HG03196 (cell line): Measurements from ENCODE around the gene ACOX2.

Source experiments
- ATAC-seq: cut with Tn5 transposase; IDR thresholded peaks from one replicate; pipeline ENCODE4 v1.9.1; 2021; ENCODE audit not compliant: unreplicated experiment

The ACOX2 gene

DNA sequence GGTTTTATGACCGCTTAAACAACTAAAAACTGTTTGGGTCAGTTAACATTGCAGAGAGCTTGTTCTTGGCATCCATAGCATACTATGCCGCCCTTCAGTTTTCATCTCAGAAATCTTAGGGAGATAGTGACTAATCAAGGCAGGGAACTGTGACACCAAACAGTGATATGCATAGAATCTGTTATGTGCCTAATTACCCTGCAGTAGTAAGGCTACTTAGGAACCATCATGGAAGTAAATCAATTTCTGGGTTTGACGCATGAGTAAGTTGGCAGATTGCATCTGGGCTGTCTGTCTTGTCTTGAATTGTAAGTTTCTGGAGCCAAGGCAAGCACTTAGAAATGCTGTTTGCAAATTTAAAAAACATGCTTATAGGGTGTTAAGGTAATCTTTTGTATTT is 22.6 kb downstream of the ACOX2 start:
- ATAC-seq: no peak

DNA sequence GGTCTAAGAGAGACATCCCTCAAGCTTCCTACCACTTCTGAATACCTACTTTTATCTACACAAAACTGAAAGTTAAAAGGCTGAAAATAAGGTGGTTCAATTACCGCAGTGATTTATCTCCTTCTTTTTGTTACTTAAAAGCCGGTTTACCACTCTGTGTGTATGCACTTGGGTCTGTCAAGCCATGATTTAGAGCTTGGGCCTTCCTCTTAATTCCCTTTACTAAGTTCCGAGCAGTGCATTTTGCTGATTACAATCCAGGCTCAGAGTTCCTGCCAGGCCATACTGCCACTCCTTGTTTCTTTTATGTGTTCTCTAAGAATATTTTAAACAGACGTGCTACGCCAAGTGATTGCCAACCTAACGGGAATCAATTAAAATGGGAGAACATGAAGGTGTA is 28.6 kb downstream of the ACOX2 start:
- ATAC-seq: no peak

DNA sequence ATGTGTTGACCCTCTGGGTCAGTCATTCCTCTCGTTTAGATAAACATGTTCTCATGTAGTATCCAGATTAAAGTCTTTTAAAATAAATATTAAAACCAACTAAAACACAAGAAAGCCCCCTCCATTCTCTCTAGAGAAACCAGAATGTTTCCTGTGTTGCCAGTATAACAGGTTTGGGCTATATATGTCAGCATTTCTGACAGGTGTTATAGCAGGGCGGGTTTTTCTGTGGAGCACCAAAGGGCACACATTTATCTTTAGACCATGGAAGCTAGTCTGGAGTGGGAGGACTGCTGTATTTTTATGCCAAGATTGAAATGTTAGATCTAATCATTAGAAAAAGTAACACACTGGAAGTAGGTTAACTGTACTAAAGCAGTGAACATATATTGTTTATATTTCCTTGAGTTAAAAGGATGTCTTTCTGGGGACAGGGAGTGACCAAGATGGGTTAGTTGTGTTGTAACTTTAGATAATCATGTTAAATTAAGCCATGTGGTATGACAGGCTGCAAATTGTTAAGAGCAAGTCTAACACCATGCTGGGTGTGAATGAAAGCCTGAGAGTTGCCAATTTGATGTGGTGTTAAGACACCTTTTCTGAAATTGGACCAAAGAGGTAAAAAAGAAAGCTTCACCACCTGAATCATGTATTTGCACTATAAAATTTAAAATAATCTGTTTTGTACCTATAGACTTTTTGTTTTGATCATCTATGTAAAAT is 29.5 kb downstream of the ACOX2 start:
- ATAC-seq: no peak

DNA sequence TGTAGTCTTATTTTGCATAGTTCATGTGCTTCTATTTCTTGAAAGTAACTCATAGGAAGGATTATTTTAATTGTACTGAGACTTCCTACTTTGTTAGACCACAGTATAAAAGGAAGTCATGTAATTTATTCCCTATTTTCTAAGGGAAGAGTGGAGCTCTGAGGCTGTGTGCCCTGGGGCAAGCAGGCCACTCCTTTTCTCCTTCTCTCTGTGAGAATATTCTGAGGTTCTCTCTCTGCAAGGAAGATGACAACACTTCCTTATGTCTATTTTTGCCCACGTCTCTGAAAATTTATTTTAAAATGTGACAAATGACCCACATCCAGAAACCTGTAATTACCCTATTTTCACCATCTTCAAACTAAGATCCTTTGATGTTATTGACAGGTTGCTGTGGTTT is 34.1 kb downstream of the ACOX2 start:
- ATAC-seq: no peak

DNA sequence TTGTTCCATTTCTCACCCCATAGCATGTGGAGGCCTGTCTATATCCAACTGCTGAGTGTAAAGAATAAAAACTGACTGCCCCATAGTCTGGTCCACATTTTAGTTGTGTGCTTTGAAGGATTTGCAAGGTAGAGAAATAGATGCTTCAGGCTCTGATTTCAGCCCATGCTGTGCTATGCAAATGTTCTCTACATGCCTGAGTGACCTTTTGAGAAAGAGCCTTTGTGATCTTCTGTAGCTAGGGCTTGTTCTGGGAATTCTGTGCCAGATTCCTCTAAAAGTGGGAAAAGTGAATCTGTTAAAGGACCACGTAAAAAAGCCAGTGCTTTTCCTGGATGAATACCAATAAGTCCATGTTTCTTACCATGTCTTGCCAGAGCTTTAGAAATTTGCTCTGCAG is 39.9 kb downstream of the ACOX2 start:
- ATAC-seq: no peak

DNA sequence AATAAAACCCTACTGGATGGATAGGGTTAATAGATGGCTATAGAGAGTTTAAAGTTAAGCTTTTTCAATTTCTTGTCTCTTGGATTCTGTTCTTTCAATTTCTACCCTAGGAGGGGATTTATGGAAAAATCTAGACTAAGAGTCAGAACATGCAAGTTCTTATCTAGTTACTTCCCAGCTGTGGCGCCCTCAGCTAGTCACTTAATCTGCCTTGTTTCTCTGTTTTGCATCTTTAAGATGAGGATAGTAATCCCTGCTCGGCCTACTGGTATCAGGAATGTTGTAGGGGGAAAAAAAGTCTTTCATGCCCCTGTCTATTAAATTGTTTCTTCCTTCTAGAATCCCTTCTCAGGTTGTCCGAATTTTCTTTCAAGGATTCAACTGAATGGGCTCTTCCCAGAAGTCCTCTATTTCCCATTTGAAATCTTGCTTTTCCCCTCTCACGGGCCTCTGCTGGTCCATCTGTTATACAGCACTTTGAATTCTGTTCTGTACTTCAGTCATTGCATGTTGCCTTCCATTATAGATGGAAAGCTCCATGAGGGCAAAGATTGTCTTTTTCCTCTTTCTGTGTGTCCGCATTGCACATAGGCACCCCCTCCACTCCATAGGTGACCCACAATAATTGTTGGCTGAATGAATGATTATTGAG is 40.7 kb downstream of the ACOX2 start:
- no peak for ATAC-seq

DNA sequence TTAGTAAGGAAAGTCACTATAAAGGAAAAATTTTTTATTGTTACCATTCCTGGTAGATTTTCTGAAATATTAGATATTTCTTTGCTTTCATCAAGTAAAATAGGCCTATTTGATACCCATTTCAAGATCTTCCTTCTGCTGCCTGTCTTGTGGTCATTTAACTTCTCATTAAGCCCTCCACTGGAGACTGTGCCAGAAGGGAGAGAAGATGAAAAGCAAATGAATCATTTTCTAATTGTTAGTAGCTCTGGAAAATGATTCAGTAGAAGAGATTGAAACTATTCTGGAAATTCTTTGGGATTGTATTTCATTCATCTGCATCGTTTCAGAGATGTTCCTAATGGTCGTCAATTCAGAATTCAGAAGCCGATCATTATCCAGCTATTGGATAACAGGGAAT is 41.9 kb downstream of the ACOX2 start:
- no peak for ATAC-seq

DNA sequence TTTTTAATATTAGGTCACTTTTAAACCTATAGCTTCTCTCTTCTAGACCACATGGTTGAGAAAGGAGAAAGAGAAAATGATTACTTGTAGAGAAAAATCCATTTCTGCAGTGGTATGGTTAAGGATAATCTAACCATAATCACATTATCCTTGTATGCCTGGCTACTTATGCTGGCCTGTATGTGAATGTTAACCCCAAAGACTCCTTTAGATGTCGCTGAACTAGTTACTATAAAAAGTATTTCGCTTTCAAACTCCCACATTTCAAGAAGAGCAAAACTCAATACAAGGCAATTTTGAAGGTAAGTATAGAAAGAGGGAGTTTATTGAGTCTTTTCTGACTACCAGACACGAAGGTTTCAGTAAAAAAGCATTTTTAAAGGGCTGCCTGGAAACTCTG is 42.9 kb downstream of the ACOX2 start:
- no peak for ATAC-seq

DNA sequence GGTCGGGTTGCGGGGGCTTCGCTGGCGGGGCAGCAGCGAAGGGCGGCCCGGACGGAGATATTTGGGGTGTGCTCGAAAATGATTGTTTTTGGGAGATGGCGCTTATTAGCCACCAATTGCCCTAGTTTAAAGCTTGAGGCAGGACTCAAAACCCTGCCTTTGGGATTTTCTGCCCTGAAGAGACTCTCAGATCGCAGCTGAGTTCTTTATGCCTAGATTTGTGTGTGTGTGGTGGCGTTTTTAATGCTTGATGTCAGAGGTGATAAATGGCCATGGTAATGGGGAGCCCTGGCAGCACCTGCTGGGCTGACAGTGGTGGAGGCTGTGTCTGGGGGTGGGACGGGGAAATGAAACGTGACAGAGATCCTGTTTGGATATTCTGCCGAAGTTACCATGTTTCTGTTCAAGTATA is 44.5 kb downstream of the ACOX2 start:
- no peak for ATAC-seq

DNA sequence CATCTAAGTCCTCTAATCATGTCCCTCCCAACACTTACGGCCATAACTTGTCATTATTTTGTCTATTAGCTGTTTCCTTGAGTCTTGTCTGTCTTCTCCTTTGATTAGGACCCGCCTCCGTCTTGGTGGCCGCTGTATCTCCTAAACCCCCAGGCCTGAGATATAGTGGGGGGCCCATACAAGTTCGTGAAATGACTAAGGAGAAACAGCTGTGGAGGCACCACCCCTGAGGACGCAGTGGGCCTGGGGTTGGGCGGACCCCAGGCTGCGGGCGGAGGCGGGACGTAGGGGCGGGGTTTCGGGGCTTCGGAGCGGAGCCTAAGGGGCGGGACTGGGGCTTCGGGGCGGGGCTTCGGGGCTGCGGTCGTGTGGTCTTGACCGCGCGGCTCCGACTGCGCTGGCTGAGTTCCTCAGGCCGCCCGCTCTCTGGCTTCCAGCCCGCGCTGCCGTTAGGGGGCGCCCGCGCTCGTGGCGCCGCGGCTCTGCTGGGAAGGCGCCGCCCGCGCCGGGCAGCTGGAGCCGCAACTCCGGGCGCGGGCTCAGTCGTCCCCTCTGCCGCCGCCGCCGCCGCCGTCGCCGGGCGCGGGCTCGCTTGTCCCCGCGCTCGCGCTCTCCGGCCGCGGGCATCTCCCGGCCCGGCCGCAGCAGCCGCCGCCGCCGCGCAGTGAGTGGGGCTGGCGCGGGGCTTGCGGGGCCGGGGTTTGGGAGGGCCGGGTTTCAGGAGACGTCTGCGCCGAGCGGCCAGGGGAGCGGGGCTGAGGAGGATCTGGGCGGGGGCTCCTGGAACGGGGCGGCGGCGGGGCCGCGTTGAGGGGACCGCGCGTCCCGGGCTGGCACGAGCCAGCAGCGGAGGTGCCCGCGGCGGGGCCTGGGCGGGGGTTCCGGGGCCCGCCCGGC is 45.2 kb downstream of the ACOX2 start, which contains the start of gene KCTD6:
TSS of gene KCTD6 (plus strand) at position 591 of the 897 bp plus-strand sequence. CDS start 6,660 bp downstream, outside the sequence.
- peak; percentile 97 for ATAC-seq

DNA sequence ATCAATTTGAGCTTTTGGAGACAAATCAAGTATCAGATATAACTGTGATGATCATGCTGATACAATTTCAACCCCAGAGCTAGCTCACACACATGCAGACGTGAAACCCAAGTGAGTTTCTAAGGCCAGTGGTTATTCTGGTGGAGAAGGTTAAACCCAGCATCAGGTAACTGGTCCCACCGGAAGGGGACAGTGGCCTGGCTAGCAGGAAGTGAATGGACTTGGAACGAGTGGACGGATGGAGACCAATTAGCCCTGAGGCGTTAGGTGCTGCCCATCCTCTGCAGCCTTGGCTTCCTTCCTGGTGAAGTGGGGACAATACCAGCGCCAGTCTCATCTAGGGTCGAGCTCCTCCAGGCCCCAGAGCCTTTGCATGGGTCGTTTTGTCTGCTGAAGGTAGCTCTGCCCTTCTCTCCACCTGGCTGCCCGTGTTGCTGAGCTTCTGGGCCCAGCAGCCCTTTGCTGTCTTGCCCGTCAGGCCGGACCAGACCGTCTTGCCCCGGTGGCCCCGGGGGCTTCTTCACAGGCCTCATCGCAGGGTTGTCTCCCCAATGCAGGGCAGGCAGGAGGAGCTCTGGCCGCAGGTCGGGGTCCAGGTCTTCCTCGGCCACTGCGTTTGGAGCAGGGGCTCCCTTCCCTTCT is 46.0 kb downstream of the ACOX2 start:
- no peak for ATAC-seq

DNA sequence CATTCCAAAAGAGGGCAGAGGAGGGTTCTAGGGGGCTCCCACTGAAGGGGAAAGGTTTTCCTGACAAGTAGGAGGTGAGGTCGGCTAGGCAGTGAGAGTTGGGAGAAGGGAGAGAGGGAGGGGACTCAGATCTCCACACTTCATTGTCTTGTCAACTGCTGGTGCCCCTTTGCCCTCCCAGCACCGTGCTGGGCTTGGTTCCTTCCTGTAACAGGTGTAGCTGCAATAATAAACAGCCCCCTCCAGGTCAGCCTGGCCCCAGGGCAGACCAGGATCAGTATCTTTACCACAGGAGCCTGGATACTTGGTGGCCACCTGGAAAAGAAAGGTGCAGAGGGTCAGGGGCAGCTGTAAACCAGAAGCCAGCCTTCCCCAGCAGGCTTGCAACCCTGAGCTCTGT is 48.0 kb downstream of the ACOX2 start:
- ATAC-seq: no peak

DNA sequence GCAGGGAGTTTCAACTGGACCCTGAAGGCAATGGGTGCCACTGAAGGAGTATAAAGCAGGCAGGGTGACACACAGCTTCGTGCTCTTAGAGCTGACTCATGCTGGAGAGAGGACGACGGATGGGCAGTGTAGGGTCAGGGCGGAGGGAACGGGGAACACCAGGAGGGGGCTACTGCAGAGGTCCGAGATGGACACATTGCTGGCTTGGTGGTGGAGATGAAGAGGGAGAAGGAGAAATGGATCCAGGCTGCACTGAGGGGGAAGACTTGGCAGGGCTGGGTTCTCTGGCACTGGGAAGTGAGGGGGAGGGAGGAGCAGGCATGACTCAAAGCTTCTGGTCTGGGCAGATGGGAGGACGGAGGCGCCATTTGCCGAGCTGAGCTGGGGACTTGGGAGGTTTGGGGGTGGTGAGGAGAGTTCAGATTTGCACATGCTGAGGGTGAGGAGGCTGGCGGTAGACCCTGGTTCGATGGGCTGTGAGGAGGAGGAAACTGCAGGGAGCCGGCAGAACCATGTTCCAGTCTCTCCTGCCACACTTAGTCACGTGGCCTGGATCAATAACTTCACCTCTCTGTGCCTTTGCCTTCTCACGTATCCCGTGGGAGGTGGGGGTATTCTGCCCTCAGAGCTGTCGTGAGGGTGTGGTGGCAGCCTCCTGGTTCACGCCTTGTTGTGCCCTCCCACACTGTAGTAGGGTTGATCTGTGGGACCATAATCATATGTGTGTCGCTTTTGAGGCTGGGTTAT is 49.7 kb downstream of the ACOX2 start:
- no peak for ATAC-seq

DNA sequence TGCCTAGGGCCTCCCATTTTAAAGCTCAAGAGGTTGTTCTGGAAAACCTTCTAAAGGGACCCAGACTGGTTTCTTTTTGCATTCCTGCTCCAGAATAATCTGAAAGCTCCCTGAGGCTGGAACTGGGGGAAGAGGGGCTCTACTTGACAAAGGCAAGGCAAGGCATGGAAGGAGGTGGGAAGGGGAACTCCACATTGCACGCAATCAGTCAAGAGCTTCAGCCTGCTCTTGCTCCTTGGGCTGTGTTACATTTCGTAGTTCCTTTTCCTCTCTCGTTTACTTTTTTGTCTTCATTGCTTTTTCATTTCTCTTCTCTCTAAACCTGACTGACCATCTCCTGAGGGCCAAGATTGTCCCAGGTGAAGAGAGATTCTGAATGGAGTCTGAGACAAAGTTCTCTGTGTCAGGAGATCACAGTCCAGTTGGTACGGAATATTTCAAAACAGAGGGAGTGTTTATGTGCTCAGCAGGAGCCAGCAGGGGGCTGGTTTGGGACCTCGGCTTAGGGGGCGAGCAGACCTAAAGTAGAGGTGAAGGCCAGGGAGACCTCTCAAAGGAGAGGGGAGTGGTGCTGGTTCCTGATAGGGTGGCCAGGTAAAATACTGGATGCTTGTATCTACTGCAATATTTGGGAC is 51.1 kb downstream of the ACOX2 start:
- no peak for ATAC-seq

DNA sequence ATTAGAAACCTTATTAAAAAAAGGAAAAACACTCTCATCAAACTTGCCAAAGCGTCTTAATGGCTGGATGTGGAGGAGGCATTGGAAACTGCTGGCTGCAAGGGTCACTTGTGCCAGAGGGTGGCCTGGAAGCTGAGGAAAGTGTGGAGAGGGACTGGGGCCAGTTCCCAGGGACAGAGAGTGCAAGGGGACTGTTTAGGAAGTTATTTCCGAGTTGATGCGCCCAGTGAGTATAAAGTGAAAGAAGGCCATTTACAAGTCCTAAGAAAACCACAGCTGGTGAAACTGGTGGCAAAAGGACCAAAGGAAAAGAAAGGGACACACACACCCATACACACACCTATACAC is 52.3 kb downstream of the ACOX2 start:
- ATAC-seq: no peak

DNA sequence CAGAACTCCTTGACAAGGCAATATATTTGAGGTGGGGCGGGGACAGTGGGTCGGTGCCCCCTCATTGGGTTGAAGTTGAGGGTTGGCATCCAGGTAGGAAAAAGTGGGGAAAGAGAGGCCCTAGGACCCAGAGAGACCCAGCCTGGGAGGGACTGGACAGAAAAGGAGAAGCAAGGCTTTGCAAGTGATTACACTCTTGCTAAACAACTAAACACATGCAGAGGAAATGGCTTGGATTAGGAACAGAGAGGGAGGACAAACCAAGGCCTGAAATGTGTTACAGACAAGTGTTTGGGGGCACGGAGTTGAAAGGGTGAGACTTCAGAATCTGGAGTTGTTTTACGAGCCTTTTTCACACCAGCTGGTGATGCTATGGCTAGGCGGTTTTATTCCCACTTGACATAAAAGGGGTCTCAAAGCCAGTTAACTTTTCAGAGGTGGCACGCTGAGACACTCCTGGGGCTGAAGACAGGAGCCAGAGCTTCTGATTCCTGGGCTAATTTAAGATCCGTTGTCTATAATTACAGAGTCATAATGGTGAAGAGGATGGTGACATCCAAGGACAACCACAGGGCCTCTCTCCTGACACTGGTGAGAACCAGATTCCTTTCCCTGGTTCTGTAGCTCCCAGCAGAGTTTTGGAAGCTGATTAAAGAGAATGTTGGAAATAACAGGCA is 52.8 kb downstream of the ACOX2 start:
- no peak for ATAC-seq

DNA sequence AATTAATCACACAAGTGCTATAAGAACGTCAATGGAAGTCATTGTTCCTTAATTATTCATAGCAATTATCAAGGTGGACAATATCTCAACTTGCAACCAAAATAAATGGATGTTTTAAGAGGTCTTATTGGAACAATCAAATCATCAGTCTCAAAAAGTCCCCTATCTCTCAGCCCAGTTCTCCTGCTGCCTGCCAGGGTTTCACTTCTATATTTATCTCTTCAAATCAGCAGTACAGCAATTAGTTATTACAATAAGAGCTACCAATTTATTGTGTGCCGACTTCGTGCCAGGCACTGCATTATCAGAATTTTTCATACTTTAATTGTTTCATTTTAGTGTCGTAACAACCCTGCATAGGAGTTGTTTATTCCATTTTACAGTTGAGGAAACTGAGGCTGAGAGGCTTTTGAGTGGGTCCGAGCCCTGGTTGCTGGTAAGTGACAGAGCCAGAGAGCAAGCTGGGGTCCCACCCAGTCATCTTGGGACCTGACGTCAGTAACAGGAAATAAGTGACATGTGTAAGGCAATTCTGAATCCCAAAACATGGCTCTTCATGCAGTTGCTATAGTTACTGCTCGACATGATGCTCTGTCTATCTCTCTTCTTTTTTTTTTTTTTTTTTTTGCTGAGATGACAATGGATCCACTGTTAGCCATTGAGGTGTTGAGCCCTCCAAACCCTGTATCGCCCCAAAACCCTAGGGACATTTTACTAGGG is 53.9 kb downstream of the ACOX2 start:
- ATAC-seq: no peak

DNA sequence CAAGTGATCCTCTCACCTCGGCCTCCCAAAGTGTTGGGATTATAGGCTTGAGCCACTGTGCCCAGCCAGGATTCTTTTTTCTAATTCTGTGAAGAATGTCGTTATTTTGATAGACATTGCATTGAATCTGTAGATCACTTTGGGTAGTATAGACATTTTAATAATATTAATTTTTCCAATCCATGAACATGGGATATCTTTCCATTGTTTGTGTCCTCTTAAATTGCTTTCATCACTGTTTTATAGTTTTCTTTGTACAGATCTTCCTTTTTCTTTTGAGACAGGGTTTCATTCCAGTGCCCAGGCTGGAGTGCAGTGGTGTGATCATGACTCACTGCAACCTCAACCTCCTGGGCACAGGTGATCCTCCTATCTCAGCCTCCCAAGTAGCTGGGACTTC is 56.7 kb downstream of the ACOX2 start:
- no peak for ATAC-seq

DNA sequence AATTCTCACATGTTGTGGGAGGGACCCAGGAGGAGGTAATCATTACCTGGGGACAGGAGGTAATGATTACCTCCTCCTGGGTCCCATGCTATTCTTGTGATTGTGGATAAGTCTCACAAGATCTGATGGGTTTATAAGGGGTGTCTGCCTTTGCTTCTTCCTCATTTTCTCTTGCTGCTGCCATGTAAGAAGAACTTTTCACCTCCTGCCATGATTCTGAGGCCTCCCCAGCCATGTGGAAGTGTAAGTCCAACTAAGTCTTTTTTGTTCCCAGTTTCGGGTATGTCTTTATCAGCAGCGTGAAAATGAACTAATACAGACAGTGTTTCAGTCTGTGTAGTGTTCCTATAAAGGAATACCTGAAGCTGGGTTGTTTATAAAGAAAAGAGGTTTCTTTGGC is 58.2 kb downstream of the ACOX2 start:
- no peak for ATAC-seq
